ENCODE measurements around the gene CTPS1. TPM values are rescaled to one million over a fixed set of nuclear protein-coding genes. Genes with fewer than 3 reads are reported as not detected.

Gene CTPS1
- polyA plus RNA-seq, 1 donor (not counting 4 experiments of a cell fraction or from before 2014, with no cell fraction given): 43.3 TPM

DNA sequence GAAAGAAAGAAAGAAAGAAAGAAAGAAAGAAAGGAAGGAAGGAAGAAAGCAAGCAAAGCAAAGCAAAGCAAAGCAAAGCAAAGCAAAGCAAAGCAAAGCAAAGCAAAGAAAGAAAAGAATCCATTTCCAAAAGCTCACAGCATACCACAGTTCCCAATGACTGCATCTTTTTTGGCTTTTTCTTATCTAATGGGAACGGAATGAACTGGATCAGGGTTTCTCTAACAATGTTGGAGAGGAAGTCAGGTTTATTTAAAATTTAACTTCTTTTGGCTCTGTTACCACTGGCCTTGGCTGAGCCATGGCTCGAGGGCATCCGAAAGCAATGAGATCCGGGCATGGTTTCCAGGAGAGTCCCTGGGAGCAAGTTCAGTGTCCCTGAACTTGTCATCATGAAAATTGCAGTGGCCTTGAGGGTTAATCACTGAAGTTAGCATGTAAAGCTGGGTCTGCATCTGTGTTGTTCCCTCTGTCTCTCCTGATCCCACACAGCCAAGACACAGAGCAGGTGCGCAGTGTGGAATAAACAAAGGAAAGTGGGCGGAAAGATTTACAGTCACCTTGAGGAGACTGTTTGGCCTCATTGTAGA, 34.6 kb upstream of the CTPS1 start:
- Histone ChIP-seq H3K9ac (ENCODE audit: control insufficient read depth, extremely low read depth, insufficient read depth, low read length) (peak overlapping the region; percentile 37), H3K4me3 (ENCODE audit: control insufficient read depth in 2 of 3, extremely low read depth in 1 of 3, insufficient read depth in 2 of 3, low read depth in 1 of 3, low read length in 3 of 3) (peak overlapping the region in 2 of 3 experiments; percentile 20 to 32), H4K20me1 (ENCODE audit: control insufficient read depth, extremely low read depth, insufficient read depth, low read length) (no peaks in the 10 kb centered on the region), H3K4me2 (ENCODE audit: control insufficient read depth, extremely low read depth, insufficient read depth, low read depth, low read length) (peak overlapping the region; percentile 76), H2AFZ (ENCODE audit: control insufficient read depth, low read length) (peak overlapping the region; percentile 71), H3K27me3 (ENCODE audit: control insufficient read depth, extremely low read depth, insufficient read depth, low read length) (no peaks in the 10 kb centered on the region), H3K9me1 (ENCODE audit: control insufficient read depth, extremely low read depth, insufficient read depth, low read length) (no peaks in the 10 kb centered on the region), H3K4me1 (ENCODE audit: control insufficient read depth, extremely low read depth, insufficient read depth, low read length) (peaks cover 43% of the 10 kb centered on the region), H3K27ac (ENCODE audit: control insufficient read depth, insufficient read depth, low read length) (peak overlapping the region; percentile 66), H3K36me3 (ENCODE audit: control insufficient read depth in 2 of 2, extremely low read depth in 1 of 2, insufficient read depth in 2 of 2, low read length in 2 of 2) (no peaks in the 10 kb centered on the region), H3K9me3 (ENCODE audit: control insufficient read depth, low read depth, low read length) (no peaks in the 10 kb centered on the region), H3K79me2 (ENCODE audit: control insufficient read depth, insufficient read depth, low read length) (no peaks in the 10 kb centered on the region)
- DNase-seq (ENCODE audit: low read depth, low spot score): peak; percentile 30
- dilution Hi-C loops (cut with MboI; ENCODE audit: extremely low pct_ligation_motif_present, low sequenced_read_pairs): no loop called here
- peak; percentile 87 for FAIRE-seq
- TF ChIP-seq EZH2 (IDR thresholded peaks at IDR 0.05; ENCODE audit: low read length): no peak

DNA sequence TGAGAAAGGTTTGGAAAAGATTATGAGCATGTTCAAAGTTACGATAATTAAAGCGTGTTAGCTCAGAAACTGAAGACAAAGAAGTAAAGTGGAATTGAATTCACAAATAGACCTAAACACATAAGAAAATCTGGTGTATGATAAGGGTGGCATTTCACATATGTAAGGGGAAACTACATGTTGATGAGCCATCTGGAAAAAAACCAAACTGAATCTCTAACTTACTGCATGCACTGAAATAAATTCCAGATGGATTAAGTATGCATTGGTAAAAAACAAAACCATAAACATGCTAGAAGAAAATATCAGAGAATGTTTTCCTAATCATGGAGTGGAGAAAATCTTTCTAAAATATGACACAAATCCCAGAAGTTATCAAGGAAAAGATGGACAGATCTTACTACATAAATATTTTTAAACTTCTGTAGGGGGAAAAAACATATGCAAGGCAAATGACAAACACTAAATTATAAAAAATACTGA, 34.0 kb upstream of the CTPS1 start:
- no peaks in the 10 kb centered on the region for H3K27me3 ChIP-seq (ENCODE audit: control insufficient read depth, extremely low read depth, insufficient read depth, low read length)
- H3K36me3 ChIP-seq (ENCODE audit: control insufficient read depth in 2 of 2, extremely low read depth in 1 of 2, insufficient read depth in 2 of 2, low read length in 2 of 2): no peaks in the 10 kb centered on the region
- peak; percentile 5 for FAIRE-seq
- peak overlapping the region; percentile 66 for H3K27ac ChIP-seq (ENCODE audit: control insufficient read depth, insufficient read depth, low read length)
- no peaks in the 10 kb centered on the region for H3K9me1 ChIP-seq (ENCODE audit: control insufficient read depth, extremely low read depth, insufficient read depth, low read length)
- TF ChIP-seq, protein P1, sequence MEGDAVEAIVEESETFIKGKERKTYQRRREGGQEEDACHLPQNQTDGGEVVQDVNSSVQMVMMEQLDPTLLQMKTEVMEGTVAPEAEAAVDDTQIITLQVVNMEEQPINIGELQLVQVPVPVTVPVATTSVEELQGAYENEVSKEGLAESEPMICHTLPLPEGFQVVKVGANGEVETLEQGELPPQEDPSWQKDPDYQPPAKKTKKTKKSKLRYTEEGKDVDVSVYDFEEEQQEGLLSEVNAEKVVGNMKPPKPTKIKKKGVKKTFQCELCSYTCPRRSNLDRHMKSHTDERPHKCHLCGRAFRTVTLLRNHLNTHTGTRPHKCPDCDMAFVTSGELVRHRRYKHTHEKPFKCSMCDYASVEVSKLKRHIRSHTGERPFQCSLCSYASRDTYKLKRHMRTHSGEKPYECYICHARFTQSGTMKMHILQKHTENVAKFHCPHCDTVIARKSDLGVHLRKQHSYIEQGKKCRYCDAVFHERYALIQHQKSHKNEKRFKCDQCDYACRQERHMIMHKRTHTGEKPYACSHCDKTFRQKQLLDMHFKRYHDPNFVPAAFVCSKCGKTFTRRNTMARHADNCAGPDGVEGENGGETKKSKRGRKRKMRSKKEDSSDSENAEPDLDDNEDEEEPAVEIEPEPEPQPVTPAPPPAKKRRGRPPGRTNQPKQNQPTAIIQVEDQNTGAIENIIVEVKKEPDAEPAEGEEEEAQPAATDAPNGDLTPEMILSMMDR (optimal IDR thresholded peaks at IDR 0.05 in 1 of 3, IDR thresholded peaks at IDR 0.05 in 1 of 3, conservative IDR thresholded peaks at IDR 0.05 in 1 of 3; ENCODE audit: extremely low read depth in 1 of 3, insufficient read depth in 2 of 3, low read length in 3 of 3): no peak
- no peak for TF ChIP-seq EZH2 (IDR thresholded peaks at IDR 0.05; ENCODE audit: low read length)
- DNase-seq (ENCODE audit: low read depth, low spot score): no peak
- H3K4me3 ChIP-seq (ENCODE audit: control insufficient read depth in 2 of 3, extremely low read depth in 1 of 3, insufficient read depth in 2 of 3, low read depth in 1 of 3, low read length in 3 of 3): no peak overlapping the region
- dilution Hi-C loops (cut with MboI; ENCODE audit: extremely low pct_ligation_motif_present, low sequenced_read_pairs): no loop called here
- peak overlapping the region; percentile 76 for H3K4me2 ChIP-seq (ENCODE audit: control insufficient read depth, extremely low read depth, insufficient read depth, low read depth, low read length)
- H3K9me3 ChIP-seq (ENCODE audit: control insufficient read depth, low read depth, low read length): no peaks in the 10 kb centered on the region
- H3K4me1 ChIP-seq (ENCODE audit: control insufficient read depth, extremely low read depth, insufficient read depth, low read length): peaks cover 43% of the 10 kb centered on the region
- H3K9ac ChIP-seq (ENCODE audit: control insufficient read depth, extremely low read depth, insufficient read depth, low read length): peak overlapping the region; percentile 37
- peak overlapping the region; percentile 71 for H2AFZ ChIP-seq (ENCODE audit: control insufficient read depth, low read length)
- no peaks in the 10 kb centered on the region for H3K79me2 ChIP-seq (ENCODE audit: control insufficient read depth, insufficient read depth, low read length)
- H4K20me1 ChIP-seq (ENCODE audit: control insufficient read depth, extremely low read depth, insufficient read depth, low read length): no peaks in the 10 kb centered on the region

Measured in keratinocyte (primary cell).